NCI-H1436 treated with DMSO at 0.1 percent for 48 hours (cell line): ENCODE data around the gene NXNL2.

Experiments
- DNase-seq: peaks from one replicate; lab custom pipeline; 2025; lab: John Stamatoyannopoulos, UW

The NXNL2 gene

DNA sequence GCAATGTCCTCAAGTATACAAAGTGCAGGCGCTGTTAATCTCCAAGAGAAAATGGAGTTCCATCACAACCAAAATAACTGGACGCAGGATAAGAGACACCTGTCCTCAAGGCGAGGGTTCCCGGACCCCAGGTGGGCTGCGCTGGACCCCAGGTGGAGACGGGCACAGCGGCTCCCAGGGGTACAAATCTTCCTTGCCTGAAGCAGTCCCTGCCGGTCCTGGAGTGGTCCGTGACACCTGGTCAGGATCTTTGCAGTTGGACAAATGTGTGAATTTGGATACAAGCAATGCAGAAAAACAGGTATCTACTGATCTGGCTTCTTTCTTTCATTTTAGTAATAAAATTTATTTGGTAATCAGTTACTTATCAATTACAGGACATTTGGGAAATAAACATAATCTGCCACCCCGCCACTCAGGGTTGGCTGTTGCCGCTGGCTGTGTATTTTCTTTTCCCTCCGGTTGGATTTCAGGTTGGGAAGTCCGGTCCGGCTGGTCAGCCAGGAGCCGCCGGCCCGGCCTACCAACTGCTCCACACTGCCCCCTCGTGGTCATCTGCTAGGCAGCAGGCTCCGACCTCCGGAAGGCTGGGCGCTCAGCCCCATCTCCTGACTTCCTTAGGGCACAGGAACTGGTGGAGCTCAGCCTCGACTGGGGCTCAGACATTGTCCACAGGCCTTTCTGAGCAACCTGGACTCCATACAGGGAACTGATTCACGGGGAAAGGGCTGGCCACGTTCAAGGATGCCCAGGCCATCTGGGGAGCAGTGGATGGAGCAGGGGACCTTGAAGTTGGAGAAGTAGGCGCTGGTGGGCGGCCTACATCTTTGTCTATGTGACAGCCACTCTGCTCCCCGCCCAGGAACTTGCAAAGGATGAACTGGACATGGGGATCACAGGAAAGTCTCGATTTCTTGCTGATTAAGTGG is 43.4 kb downstream of the NXNL2 start:
- DNase-seq, result no peak

DNA sequence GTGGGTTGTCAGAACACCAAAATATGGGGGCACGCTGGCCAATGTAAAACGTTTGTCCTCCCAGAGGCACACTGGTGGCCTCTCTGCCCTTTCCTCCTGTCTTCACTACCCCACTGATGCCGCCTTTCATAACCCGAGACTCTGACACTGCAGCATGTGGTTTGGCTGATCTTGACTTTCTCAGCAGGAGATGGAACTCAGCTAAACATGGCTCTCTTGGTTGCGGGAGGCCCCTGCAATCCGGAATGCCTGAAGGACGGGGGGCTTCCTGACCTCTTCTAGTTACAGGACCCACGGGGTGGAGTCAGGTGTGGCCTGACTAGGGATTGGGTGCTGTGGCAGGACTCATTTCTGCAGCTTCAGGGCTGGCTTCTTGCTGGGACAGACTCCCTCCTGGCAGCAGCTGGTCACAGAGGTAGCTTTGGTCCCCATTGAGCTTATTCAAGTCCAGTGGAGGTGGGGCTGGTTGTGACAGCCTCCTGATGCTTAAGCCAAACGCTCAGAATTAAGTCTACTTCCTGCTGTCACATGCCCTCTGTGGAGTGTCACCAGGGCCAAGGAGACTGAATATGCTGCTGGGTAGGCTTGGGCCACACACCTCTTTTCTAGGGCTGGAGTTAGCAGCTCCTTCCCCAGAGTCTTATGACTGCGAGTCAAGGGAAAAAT is 44.2 kb downstream of the NXNL2 start:
- DNase-seq, result no peak

GRCh38 chr9:88580961-88581360 is 46.0 kb downstream of the NXNL2 start:
- no peak for DNase-seq

GRCh38 chr9:88583901-88584596 is 49.1 kb downstream of the NXNL2 start:
- DNase-seq, result no peak

- no peak for DNase-seq
These were observed 50.4 kb downstream of the NXNL2 start for GRCh38 chr9:88585426-88585825.

DNA sequence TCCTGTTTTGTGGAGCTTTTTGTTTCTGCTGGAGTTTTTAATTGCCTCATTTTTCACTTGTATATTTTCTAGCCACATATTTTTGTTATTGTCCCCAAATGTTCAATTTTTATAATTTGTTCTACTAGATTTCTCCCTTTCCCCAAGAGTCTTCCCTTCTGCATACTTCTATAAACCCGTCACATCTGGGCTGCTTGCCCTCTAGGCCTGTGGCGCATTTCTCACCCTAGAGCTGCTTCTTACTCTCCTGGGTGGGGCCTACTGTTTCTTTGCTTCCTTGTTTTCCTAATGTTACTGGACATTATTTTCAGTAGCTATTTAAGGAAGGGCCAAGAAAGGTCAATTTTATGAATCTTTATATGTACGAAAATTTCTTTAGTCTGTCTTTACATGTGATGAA is 51.5 kb downstream of the NXNL2 start:
- DNase-seq, result no peak

DNA sequence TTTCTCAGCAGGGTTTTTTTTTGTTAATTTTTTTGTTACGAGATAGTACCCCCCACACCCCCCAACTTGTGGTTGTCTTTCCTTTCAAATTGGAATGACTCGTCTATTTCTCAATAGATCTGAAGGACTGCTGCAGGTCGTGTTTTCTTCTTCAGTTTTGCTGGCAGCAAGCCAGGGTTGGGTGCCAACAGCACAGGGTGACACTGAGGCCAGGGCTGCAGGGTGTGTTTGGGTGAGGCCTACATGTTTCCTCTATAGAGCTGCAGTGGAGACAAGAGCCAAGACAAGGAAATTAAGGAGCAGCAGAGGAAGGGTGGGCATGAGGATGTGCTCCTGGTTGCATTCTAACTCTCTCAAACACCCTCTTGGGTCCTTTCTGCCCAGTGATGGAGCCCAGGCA is 52.2 kb downstream of the NXNL2 start:
- no peak for DNase-seq

- no peak for DNase-seq
These were observed 53.1 kb downstream of the NXNL2 start for GRCh38 chr9:88587885-88588649.

DNA sequence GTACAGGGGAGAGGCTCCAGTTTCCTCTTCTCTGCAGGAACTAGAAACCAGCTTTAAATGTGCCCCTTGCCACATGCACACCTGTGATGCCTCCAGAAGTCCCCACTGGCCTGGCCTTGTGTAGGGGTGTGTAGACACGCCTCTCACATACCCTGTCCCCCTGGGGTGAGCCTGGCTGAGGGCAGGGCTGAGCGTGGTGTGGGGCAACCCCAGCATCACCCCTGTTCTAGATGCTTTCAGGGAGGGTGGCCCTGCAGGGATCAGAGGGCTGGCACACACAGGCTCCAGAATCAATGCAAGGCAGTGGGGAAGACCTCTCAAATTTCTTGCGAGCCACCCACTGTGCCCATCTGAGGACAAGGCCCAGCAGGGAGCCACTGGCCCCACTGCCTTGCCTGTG is 54.7 kb downstream of the NXNL2 start:
- DNase-seq, result no peak

GRCh38 chr9:88590558-88591146 is 55.7 kb downstream of the NXNL2 start:
- DNase-seq, result no peak

DNA sequence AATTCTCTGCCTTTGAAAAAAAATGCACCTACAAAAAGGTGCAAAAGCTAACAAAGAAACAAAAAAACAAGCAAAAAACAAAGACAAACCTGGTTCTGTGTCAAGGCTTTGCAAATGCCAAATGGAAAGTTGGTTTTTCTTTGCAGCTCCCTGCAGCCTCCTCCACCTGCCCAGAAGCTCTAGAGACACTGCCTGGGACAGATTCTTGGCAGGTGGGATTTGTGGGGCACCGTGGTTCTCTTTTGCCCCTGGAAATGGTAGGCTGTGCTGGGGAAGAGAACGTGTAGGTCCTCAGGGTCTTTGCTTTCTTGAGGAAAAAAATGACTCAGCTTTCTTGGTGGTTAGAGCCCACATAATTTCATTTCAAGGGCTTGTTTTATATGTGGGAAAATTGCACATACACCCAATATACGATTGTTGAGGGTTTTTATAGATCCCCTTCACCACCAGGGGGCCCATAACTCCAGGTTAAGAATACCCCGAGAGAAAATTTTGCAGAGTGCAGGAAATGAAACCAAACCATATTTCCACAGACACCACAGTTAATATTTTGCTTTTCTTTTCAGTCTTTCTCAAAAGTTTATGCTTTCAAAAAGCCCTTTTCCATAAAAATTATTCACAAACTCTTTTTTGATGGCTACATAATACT is 58.7 kb downstream of the NXNL2 start:
- no peak for DNase-seq
